ENCODE results near the gene SLC16A5. TPM values are rescaled to one million over a fixed set of nuclear protein-coding genes. Genes with fewer than 3 reads are reported as not detected.
"Not testable (repeated sequence)": the region's sequence is repeated elsewhere in the genome, so short reads cannot be mapped to it uniquely, and the experiment has no call there.

SLC16A5 gene
- total RNA-seq, 1 donor from 2014 or later = 3.0 TPM

DNA sequence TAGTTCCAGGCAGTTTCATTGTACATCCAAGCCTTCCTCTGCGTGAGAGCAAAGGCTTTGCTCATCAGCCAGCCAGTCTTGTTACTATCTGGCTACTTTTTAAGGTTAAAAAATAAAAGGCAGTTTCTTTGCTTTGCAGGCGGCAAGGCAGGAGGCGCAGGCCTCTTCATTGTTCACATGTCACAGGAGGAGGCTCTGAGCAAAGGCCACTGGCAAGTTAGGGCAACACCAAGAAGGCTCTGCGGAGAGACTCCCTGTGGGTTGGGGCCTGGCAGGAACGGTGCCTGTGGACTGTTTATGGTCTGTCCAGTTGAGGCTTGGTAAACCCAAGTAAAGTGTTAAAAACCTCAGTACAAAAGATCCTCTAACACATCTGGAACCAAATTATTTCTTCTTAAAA lies 47.7 kb downstream of the SLC16A5 start:
- TF ChIP-seq, protein P1, sequence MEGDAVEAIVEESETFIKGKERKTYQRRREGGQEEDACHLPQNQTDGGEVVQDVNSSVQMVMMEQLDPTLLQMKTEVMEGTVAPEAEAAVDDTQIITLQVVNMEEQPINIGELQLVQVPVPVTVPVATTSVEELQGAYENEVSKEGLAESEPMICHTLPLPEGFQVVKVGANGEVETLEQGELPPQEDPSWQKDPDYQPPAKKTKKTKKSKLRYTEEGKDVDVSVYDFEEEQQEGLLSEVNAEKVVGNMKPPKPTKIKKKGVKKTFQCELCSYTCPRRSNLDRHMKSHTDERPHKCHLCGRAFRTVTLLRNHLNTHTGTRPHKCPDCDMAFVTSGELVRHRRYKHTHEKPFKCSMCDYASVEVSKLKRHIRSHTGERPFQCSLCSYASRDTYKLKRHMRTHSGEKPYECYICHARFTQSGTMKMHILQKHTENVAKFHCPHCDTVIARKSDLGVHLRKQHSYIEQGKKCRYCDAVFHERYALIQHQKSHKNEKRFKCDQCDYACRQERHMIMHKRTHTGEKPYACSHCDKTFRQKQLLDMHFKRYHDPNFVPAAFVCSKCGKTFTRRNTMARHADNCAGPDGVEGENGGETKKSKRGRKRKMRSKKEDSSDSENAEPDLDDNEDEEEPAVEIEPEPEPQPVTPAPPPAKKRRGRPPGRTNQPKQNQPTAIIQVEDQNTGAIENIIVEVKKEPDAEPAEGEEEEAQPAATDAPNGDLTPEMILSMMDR (IDR thresholded peaks at IDR 0.05) = no peak
- H3K4me1 Mint-ChIP-seq (ENCODE audit: low read depth) = peaks cover 8% of the 10 kb centered on the region
- H3K27ac Mint-ChIP-seq (ENCODE audit: unreplicated experiment) = no peak overlapping the region
- no peaks in the 10 kb centered on the region for H3K27me3 Mint-ChIP-seq (ENCODE audit: low read depth)
- peak; percentile 47 for DNase-seq (ENCODE audit: low spot score)
- no peak overlapping the region for H3K4me3 Mint-ChIP-seq (ENCODE audit: unreplicated experiment)
- H3K9me3 Mint-ChIP-seq (ENCODE audit: low read depth) = no peaks in the 10 kb centered on the region
- peaks cover 2% of the 10 kb centered on the region for H3K36me3 Mint-ChIP-seq (ENCODE audit: low read depth)

DNA sequence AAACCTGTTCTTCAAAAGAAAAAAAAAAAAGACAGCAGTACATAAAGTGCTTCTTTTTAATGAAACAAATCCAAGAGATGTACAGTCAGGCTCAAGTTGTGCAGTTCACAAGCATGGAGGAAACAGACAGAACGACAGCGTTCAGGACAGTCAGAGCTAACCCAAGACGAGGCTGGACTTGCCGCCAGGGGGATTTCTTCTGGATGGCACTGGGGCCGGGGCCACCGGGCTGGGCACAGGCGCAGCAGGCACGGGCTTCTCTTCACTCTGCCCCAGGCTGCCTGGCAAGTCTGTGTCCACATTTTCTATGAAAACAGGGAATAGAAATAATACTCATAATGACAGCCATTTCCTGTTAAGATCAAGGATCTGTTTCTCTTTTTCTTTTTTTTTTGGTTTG lies 48.2 kb downstream of the SLC16A5 start:
- Mint-ChIP-seq H3K9me3 (ENCODE audit: low read depth) (no peaks in the 10 kb centered on the region), H3K36me3 (ENCODE audit: low read depth) (peaks cover 3% of the 10 kb centered on the region), H3K4me3 (ENCODE audit: unreplicated experiment) (no peak overlapping the region), H3K27me3 (ENCODE audit: low read depth) (no peaks in the 10 kb centered on the region), H3K27ac (ENCODE audit: unreplicated experiment) (no peak overlapping the region), H3K4me1 (ENCODE audit: low read depth) (peaks cover 5% of the 10 kb centered on the region)
- DNase-seq (ENCODE audit: low spot score) = peak; percentile 66
- TF ChIP-seq, protein P1 (IDR thresholded peaks at IDR 0.05) = no peak

DNA sequence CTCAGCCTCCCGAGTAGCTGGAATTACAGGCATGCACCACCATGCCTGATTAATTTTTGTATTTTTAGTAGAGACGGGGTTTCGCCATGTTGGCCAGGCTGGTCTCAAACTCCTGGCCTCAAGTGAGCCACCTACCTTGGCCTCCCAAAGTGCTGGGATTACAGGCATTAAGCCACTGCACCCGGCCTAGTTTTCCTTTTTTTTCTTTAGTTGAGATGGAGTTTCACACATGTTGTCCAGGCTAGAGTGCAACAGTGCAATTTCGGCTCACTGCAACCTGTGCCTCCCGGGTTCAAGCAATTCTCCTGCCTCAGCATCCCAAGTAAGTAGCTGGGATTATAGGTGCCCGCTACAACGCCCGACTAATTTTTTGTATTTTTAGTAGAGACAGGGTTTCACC lies 50.0 kb downstream of the SLC16A5 start:
- not testable (repeated sequence) for H3K4me1 Mint-ChIP-seq (ENCODE audit: low read depth); H3K9me3 Mint-ChIP-seq (ENCODE audit: low read depth); H3K36me3 Mint-ChIP-seq (ENCODE audit: low read depth); H3K27me3 Mint-ChIP-seq (ENCODE audit: low read depth); H3K27ac Mint-ChIP-seq (ENCODE audit: unreplicated experiment); DNase-seq (ENCODE audit: low spot score); H3K4me3 Mint-ChIP-seq (ENCODE audit: unreplicated experiment)

DNA sequence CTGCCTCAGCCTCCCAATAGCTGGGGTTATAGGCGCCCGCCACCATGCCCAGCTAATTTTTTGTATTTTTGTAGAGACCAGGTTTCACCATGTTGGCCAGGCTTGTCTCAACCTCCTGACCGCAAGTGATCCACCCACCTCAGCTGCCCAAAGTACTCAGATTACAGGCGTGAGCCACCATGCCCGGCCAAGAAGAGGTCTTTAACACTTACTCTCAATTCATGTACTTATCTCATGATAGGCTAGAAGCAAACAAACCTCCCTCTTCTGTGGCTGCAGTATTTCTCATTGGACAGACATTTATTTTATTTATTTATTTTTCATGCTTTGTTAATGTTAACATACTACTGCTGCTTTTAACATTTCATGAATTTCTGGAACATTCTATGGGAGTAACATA lies 50.8 kb downstream of the SLC16A5 start:
- Mint-ChIP-seq H3K27me3 (ENCODE audit: low read depth) (no peaks in the 10 kb centered on the region), H3K27ac (ENCODE audit: unreplicated experiment) (no peak overlapping the region), H3K4me1 (ENCODE audit: low read depth) (no peaks in the 10 kb centered on the region), H3K36me3 (ENCODE audit: low read depth) (peaks cover 5% of the 10 kb centered on the region), H3K4me3 (ENCODE audit: unreplicated experiment) (no peak overlapping the region), H3K9me3 (ENCODE audit: low read depth) (no peaks in the 10 kb centered on the region)
- TF ChIP-seq, protein P1 (IDR thresholded peaks at IDR 0.05) = no peak
- no peak for DNase-seq (ENCODE audit: low spot score)

DNA sequence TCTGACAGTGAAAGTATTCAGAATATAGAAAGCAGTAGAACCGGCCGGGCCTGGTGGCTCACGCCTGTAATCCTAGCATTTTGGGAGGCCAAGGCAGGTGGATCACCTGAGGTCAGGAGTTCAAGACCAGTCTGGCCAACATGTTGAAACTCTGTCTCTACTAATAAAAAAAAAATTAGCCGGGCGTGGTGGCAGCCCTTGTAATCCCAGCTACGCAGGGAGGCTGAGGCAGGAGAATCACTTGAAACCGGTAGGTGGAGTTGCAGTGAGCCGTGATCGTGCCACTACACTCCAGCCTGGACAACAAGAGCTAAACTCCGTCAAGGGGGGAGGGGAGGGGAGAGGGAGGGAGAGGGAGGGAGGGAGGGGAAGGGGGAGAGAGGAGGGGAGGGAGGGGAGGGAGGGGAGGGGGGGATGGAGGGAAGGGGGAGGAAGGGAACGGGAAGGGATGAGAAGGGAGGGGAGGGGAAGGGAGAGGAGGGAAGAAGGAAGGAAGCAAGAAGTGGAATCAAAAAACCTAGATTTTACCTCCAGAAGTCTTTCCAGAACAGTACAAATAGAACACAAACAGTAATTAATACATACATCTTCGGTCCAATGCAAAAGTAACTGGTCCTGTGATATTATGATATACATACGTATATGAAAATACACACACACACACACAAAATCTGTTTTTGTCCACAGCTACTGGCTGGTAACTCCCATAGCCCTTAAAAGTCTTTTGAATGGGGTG lies 54.6 kb downstream of the SLC16A5 start:
- Mint-ChIP-seq H3K36me3 (ENCODE audit: low read depth) (peaks cover 27% of the 10 kb centered on the region), H3K4me1 (ENCODE audit: low read depth) (no peaks in the 10 kb centered on the region), H3K27me3 (ENCODE audit: low read depth) (no peaks in the 10 kb centered on the region), H3K4me3 (ENCODE audit: unreplicated experiment) (no peak overlapping the region), H3K27ac (ENCODE audit: unreplicated experiment) (no peak overlapping the region), H3K9me3 (ENCODE audit: low read depth) (no peaks in the 10 kb centered on the region)
- DNase-seq (ENCODE audit: low spot score) = peak; percentile 18
- TF ChIP-seq, protein P1 (IDR thresholded peaks at IDR 0.05) = no peak

All from chondrocyte (in vitro differentiated cells).